Measurements from ENCODE around the gene VWA5B2.

Gene VWA5B2

GRCh38 chr3:184200825-184201224, 28.6 kb upstream of the VWA5B2 start:
- H3K4me1 ChIP-seq (ENCODE audit: insufficient read depth, low read length) = no peaks in the 10 kb centered on the region
- no peaks in the 10 kb centered on the region for H3K36me3 ChIP-seq (ENCODE audit: insufficient read depth, low read length)
- H3K9ac ChIP-seq (ENCODE audit: low read depth, low read length) = no peak overlapping the region
- H3K9me3 ChIP-seq (ENCODE audit: control insufficient read depth, insufficient read depth, low read length) = no peaks in the 10 kb centered on the region

- H3K4me1 ChIP-seq (ENCODE audit: insufficient read depth, low read length) = no peaks in the 10 kb centered on the region
- no peaks in the 10 kb centered on the region for H3K9me3 ChIP-seq (ENCODE audit: control insufficient read depth, insufficient read depth, low read length)
- H3K36me3 ChIP-seq (ENCODE audit: insufficient read depth, low read length) = no peaks in the 10 kb centered on the region
- H3K9ac ChIP-seq (ENCODE audit: low read depth, low read length) = no peak overlapping the region
Measured at GRCh38 chr3:184203526-184203925, 25.9 kb upstream of the VWA5B2 start.

- Histone ChIP-seq H3K36me3 (ENCODE audit: insufficient read depth, low read length) (no peaks in the 10 kb centered on the region), H3K9me3 (ENCODE audit: control insufficient read depth, insufficient read depth, low read length) (no peaks in the 10 kb centered on the region), H3K9ac (ENCODE audit: low read depth, low read length) (no peak overlapping the region), H3K4me1 (ENCODE audit: insufficient read depth, low read length) (no peaks in the 10 kb centered on the region)
Measured at GRCh38 chr3:184209146-184209923, 20.1 kb upstream of the VWA5B2 start.

GRCh38 chr3:184211297-184211696, 18.1 kb upstream of the VWA5B2 start:
- Histone ChIP-seq H3K9ac (ENCODE audit: low read depth, low read length) (no peak overlapping the region), H3K36me3 (ENCODE audit: insufficient read depth, low read length) (no peaks in the 10 kb centered on the region), H3K9me3 (ENCODE audit: control insufficient read depth, insufficient read depth, low read length) (no peaks in the 10 kb centered on the region), H3K4me1 (ENCODE audit: insufficient read depth, low read length) (no peaks in the 10 kb centered on the region)

- no peaks in the 10 kb centered on the region for H3K36me3 ChIP-seq (ENCODE audit: insufficient read depth, low read length)
- H3K9ac ChIP-seq (ENCODE audit: low read depth, low read length) = no peak overlapping the region
- no peaks in the 10 kb centered on the region for H3K9me3 ChIP-seq (ENCODE audit: control insufficient read depth, insufficient read depth, low read length)
- no peaks in the 10 kb centered on the region for H3K4me1 ChIP-seq (ENCODE audit: insufficient read depth, low read length)
Measured at GRCh38 chr3:184211718-184212117, 17.7 kb upstream of the VWA5B2 start.

GRCh38 chr3:184218814-184219213, 10.6 kb upstream of the VWA5B2 start:
- Histone ChIP-seq H3K9ac (ENCODE audit: low read depth, low read length) (no peak overlapping the region), H3K9me3 (ENCODE audit: control insufficient read depth, insufficient read depth, low read length) (no peaks in the 10 kb centered on the region)

GRCh38 chr3:184222521-184222920, 6.9 kb upstream of the VWA5B2 start:
- no peak overlapping the region for H3K9ac ChIP-seq (ENCODE audit: low read depth, low read length)
- H3K9me3 ChIP-seq (ENCODE audit: control insufficient read depth, insufficient read depth, low read length) = no peaks in the 10 kb centered on the region
- H3K4me1 ChIP-seq (ENCODE audit: insufficient read depth, low read length) = no peaks in the 10 kb centered on the region
- H3K36me3 ChIP-seq (ENCODE audit: insufficient read depth, low read length) = no peaks in the 10 kb centered on the region

More at GRCh38 chr3:184218814-184219213, 10.6 kb upstream of the VWA5B2 start:
- no peaks in the 10 kb centered on the region for H3K36me3 ChIP-seq (ENCODE audit: insufficient read depth, low read length)
- no peaks in the 10 kb centered on the region for H3K4me1 ChIP-seq (ENCODE audit: insufficient read depth, low read length)

- no peaks in the 10 kb centered on the region for H3K36me3 ChIP-seq (ENCODE audit: insufficient read depth, low read length)
- H3K4me1 ChIP-seq (ENCODE audit: insufficient read depth, low read length) = no peaks in the 10 kb centered on the region
- no peaks in the 10 kb centered on the region for H3K9me3 ChIP-seq (ENCODE audit: control insufficient read depth, insufficient read depth, low read length)
- H3K9ac ChIP-seq (ENCODE audit: low read depth, low read length) = no peak overlapping the region
Measured at GRCh38 chr3:184223946-184224345, 5.4 kb upstream of the VWA5B2 start.

- Histone ChIP-seq H3K4me1 (ENCODE audit: insufficient read depth, low read length) (no peaks in the 10 kb centered on the region), H3K9me3 (ENCODE audit: control insufficient read depth, insufficient read depth, low read length) (no peaks in the 10 kb centered on the region), H3K9ac (ENCODE audit: low read depth, low read length) (no peak overlapping the region)
Measured at GRCh38 chr3:184227481-184227935, 1.9 kb upstream of the VWA5B2 start.

GRCh38 chr3:184228376-184229137, 828 bp upstream of the VWA5B2 start:
- Histone ChIP-seq H3K4me1 (ENCODE audit: insufficient read depth, low read length) (no peaks in the 10 kb centered on the region), H3K9ac (ENCODE audit: low read depth, low read length) (peak overlapping the region; percentile 50; the same call in 1 of the 2 replicates), H3K36me3 (ENCODE audit: insufficient read depth, low read length) (no peaks in the 10 kb centered on the region), H3K9me3 (ENCODE audit: control insufficient read depth, insufficient read depth, low read length) (no peaks in the 10 kb centered on the region)

More at GRCh38 chr3:184227481-184227935, 1.9 kb upstream of the VWA5B2 start:
- H3K36me3 ChIP-seq (ENCODE audit: insufficient read depth, low read length) = no peaks in the 10 kb centered on the region

GRCh38 chr3:184230081-184230602, 757 bp downstream of the VWA5B2 start:
- no peaks in the 10 kb centered on the region for H3K9me3 ChIP-seq (ENCODE audit: control insufficient read depth, insufficient read depth, low read length)
- no peaks in the 10 kb centered on the region for H3K4me1 ChIP-seq (ENCODE audit: insufficient read depth, low read length)
- no peaks in the 10 kb centered on the region for H3K36me3 ChIP-seq (ENCODE audit: insufficient read depth, low read length)
- H3K9ac ChIP-seq (ENCODE audit: low read depth, low read length) = peak overlapping the region; percentile 50; the same call in 1 of the 2 replicates

- Histone ChIP-seq H3K36me3 (ENCODE audit: insufficient read depth, low read length) (no peaks in the 10 kb centered on the region), H3K9me3 (ENCODE audit: control insufficient read depth, insufficient read depth, low read length) (no peaks in the 10 kb centered on the region), H3K9ac (ENCODE audit: low read depth, low read length) (peak overlapping the region; percentile 50; the same call in 1 of the 2 replicates), H3K4me1 (ENCODE audit: insufficient read depth, low read length) (no peaks in the 10 kb centered on the region)
Measured at GRCh38 chr3:184230603-184231528, 1.5 kb downstream of the VWA5B2 start.

GRCh38 chr3:184231671-184232070, 2.3 kb downstream of the VWA5B2 start:
- Histone ChIP-seq H3K36me3 (ENCODE audit: insufficient read depth, low read length) (no peaks in the 10 kb centered on the region), H3K9ac (ENCODE audit: low read depth, low read length) (no peak overlapping the region), H3K4me1 (ENCODE audit: insufficient read depth, low read length) (no peaks in the 10 kb centered on the region), H3K9me3 (ENCODE audit: control insufficient read depth, insufficient read depth, low read length) (no peaks in the 10 kb centered on the region)

All from ES-I3 (cell line).